ENCODE data around the gene GDE1.

GDE1 gene

DNA sequence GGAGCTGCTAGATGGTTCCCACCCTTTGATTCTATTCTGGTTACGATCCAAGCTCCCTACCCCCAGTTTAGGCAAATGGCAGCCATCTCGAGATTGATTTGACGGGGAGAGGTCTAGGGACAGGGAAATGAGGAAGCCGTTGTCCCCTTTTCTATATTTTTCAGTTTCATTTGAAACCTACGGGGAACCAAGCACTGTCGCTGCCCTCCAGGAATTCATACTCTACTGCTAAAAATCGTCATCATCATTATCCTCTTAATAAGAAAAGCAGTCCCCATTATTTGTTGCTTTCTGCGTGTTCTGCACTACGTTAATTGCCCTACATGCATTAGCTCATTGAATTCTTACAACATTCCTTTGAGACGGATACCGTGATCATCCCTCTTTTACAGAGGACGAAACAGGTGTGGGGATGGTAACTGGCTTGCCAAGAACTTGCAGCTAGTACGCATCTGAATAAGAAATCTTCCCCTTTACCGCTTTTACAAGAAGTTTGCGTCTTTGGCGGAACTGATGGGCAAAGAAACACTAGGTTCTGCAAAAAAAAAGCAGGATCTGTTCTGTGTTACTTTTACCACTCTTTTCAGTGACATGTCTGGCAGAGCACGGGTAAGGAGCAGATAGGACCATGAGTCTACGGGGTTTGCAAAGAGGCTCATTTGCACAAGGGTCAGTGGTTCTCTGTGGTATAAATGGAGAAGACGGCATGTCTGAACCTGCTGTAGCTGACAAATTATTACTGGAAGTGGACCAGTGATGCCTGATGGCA, 2.9 kb upstream of the GDE1 start:
- no peak for DNase-seq (ENCODE audit: low read depth)
- H3K4me3 ChIP-seq (ENCODE audit: low read depth, low read length) = peak overlapping the region; percentile 98

- H3K4me3 ChIP-seq (ENCODE audit: low read depth, low read length) = peak overlapping the region; percentile 98
- DNase-seq (ENCODE audit: low read depth) = no peak
Measured at GRCh38 chr16:19524356-19524615, 2.4 kb upstream of the GDE1 start.

DNA sequence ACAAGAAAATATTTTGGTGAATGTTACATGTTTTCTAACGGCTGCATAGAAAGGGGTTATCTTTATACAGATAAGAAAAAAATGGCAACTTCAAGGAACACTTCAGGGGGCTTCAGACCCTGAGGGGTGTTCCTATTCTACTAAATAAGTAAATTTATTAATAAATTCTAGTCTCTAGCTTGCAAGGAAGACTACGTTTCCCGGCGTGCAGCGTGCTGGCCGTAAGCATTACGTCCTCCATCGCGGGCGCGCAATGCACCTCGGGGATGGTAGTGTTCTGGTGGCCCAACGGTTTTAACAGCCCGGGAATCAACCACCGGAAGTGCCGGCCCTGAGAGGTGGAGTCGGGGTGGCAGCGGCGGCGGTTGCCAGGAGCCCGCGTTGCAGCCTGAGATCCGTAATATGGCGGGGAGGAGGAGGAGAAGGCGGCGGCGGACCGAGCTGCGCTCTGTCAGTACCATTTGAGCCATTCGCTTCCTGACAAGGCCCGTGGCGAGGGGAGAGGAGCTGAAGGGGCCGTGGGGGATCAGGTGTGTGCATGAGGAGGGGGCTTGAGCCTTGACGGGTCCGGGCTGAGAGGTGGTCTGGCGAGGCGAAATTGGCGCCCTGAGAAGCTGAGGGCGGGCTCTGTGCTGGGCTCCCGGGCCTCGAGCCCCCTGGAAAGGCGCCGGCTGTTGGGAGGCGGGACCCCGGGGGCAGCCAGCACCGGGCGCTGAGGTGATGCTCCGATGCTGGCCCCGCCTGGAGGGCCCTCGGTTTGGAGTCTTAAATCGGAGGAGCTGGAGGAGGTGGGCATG, 1.9 kb upstream of the GDE1 start, which contains the start of gene CCP110:
TSS of gene CCP110 (plus strand) at position 384 of the 797 bp plus-strand sequence. CDS start 3,940 bp downstream, outside the sequence.
- DNase-seq (ENCODE audit: low read depth) = peak; percentile 85

DNA sequence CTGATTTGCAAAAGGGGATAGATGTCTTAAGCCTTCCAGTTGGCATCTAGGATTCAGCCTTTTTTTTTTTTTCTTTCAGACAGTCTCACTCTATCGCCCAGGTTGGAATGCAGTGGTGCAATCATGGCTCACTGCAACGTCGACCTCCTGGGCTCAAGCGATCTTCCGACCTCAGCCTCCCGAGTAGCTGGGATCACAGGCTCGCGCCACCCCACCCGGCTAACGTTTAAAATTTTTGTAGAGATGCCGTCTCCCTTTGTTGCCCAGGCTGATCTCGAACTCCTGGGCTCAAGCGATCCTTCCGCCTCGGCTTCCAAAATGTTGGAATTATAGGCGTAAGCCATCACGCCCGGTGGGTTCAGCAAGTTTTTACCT, 1.3 kb upstream of the GDE1 start:
- DNase-seq (ENCODE audit: low read depth) = no peak
- no peak overlapping the region for H3K4me3 ChIP-seq (ENCODE audit: low read depth, low read length)

More for the DNA sequence above, 1.9 kb upstream of the GDE1 start, which contains the start of gene CCP110:
- H3K4me3 ChIP-seq (ENCODE audit: low read depth, low read length) = peak within 1 kb of the TSS; percentile 98

DNA sequence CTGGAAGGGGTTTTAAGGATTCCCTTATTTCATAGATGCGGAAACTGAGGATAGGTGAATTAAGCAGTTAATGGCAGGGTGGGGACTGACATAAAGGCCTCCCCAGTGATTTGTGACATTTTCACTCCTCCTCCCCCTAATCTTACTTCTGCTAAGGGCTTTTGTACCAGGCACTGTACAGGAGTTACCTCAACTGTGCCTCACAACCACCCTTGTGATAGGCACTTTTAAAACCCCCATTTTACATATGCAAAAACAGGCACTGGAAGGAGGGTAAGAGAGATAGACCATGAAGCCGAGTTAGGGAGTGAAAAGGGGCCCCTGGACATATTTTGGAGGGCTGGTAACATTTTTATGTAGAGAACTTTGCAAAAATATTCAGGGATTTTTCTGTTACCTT, 862 bp upstream of the GDE1 start:
- no peak for DNase-seq (ENCODE audit: low read depth)
- no peak overlapping the region for H3K4me3 ChIP-seq (ENCODE audit: low read depth, low read length)

- no peak for DNase-seq (ENCODE audit: low read depth)
- peak overlapping the region; percentile 83 for H3K4me3 ChIP-seq (ENCODE audit: low read depth, low read length)
Measured at GRCh38 chr16:19522397-19522732, 467 bp upstream of the GDE1 start.

DNA sequence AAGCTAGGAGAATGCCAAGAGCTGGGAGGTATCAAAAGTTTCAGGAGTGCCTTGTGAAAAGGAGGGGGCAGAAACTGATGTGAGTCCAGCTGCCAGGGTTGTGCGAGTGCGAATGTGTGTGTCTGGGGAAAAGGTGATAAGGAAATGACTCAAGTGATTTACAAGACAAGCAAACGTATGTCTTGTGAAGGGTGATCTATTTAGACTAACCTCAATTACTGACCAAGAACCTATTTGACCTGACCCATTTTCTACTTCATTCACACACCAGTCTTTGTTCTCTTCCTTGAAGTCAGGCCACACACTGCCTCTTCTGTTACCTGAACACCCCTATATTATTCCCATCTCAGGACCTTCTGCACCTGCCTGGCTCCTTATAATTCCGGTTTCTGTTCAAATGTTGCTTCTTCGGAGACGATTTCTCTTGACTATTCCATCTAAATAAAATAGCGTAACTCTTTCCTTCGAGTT, 1.0 kb downstream of the GDE1 start:
- DNase-seq (ENCODE audit: low read depth) = no peak
- peak overlapping the region; percentile 83 for H3K4me3 ChIP-seq (ENCODE audit: low read depth, low read length)

- no peak for DNase-seq (ENCODE audit: low read depth)
- H3K4me3 ChIP-seq (ENCODE audit: low read depth, low read length) = no peak overlapping the region
Measured at GRCh38 chr16:19518388-19518787, 3.5 kb downstream of the GDE1 start.

DNA sequence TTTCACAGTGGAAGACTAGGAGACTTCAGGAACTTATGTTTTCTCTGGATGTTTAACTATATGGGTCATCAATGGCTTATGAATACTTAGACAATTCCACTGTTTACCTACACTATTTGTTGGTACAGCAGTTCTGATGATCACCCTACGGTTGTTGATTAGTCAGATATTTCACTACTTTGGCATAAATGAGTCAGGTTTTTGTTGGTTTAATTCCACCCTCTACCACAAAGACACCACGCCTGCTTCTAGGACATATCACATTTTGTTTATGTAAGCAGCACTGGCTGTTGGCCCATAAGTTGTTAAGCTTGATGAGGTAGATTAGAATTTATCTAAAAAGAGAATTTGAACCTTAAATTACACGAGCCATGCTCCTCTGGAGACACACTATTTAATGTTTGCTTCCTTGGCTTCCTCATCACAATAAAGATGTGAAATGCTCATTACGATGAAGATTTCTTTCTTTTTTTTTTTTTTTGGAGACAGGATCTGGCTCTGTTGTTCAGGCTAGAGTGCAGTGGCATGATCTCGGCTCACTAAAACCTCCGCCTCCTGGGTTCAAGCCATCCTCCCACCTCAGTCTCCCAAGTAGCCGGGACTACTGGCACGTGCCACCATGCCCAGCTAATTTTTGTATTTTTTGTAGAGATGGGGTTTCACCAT, 4.3 kb downstream of the GDE1 start:
- DNase-seq (ENCODE audit: low read depth) = no peak
- H3K4me3 ChIP-seq (ENCODE audit: low read depth, low read length) = no peak overlapping the region

GRCh38 chr16:19515757-19516156, 6.1 kb downstream of the GDE1 start:
- DNase-seq (ENCODE audit: low read depth) = no peak
- no peak overlapping the region for H3K4me3 ChIP-seq (ENCODE audit: low read depth, low read length)

DNA sequence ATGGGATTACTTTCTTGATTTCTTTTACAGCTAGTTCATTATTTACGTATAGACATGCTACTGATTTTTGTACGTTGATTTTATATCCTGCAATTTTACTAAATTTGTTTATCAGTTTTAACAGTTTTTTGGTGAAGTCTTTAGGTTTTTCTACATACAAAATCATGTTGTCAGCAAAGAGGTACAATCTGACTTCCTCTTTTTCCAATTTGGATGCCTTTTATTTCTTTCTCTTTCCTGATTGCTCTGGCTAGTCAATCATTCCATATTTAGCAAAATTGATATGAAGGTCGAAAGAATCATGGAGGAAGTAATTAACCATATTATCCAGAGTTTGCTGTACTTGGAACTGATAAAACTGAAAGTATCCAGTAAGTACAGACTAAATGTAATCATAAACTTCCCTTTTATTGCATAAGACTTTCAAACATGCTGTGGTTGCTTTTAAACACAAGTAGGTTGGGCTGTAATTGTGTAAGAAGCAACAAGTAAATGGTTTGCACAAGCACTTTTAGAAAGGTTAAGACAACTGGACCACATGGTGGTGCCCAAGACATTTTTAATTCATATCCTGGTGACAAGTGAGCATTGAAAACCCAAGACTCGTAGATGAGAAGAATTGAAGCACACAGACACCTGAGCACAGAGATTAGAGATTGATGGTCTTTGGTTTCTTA, 8.4 kb downstream of the GDE1 start:
- DNase-seq (ENCODE audit: low read depth) = no peak
- no peak overlapping the region for H3K4me3 ChIP-seq (ENCODE audit: low read depth, low read length)

GRCh38 chr16:19512297-19512696, 9.6 kb downstream of the GDE1 start:
- no peak overlapping the region for H3K4me3 ChIP-seq (ENCODE audit: low read depth, low read length)
- DNase-seq (ENCODE audit: low read depth) = no peak

- no peak overlapping the region for H3K4me3 ChIP-seq (ENCODE audit: low read depth, low read length)
- DNase-seq (ENCODE audit: low read depth) = no peak
Measured at GRCh38 chr16:19507867-19508266, 14.0 kb downstream of the GDE1 start.

- H3K4me3 ChIP-seq (ENCODE audit: low read depth, low read length) = no peak overlapping the region
- no peak for DNase-seq (ENCODE audit: low read depth)
Measured at GRCh38 chr16:19506965-19507364, 14.9 kb downstream of the GDE1 start.

DNA sequence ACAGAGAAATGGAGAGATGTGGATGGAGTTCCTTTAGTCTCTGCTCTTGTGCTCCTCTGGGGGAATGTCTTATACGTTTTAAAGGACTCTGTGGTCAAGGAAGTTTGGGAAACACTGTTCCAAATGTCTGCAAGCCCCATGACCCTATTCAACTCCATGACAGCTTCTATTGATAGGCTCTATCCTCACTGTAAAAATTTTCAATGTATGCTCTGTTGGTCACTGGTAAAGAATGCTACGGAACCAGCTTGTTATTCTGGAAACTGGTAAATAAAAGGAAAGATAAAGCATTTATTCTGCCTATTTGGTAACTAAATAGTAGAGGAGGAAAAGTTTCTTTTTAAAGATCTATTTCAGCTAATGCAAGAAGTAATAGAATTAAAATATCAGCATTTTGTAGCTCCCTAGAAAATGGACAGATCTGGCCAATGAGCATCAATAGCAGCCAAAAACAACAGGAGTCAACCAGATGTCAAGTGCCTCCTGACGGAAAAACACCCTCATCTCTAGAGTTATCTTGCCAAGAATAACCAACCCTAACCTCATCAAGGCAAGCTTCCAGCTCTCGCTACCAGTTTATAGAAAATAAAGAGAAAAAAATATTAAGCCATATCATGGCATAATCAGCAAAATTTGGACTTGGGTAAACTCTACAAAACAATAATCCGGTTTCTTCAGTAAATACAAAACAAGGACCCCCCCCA, 16.1 kb downstream of the GDE1 start:
- H3K4me3 ChIP-seq (ENCODE audit: low read depth, low read length) = no peak overlapping the region
- DNase-seq (ENCODE audit: low read depth) = no peak

GRCh38 chr16:19503461-19504075, 18.3 kb downstream of the GDE1 start:
- no peak overlapping the region for H3K4me3 ChIP-seq (ENCODE audit: low read depth, low read length)
- DNase-seq (ENCODE audit: low read depth) = no peak

DNA sequence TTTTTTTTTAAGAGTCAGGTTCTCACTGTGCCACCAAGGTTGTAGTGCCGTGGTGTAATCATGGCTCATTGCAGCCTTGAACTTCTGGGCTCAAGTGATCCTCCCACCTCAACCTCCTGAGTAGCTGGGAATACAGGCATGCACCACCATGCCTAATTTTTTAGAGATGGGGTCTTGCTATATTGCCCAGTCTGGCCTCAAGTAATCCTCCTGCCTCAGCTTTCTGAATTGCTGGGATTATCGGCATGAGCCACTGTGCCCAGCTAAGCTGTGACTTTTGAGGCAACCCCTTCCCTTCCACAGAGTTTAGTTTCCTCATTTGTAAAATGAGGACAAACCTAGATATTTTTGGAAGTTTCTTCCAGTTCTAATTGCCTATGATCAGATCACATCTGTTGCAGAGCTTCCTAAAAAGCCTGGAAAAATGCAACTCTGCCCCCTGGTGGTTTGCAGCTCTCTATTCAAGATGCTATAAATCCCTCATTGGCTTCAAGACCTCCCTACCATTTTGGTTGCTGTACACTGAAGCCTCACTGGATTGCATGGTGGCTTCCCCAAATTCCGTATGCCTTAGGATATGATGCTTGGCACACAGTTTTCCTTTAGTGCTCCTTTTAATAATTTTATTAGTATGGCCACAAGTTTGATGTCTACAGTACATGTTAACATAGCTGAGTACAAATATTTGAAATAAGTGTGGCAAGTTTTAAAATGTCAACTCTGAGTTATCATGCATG, 19.3 kb downstream of the GDE1 start:
- no peak overlapping the region for H3K4me3 ChIP-seq (ENCODE audit: low read depth, low read length)
- DNase-seq (ENCODE audit: low read depth) = no peak

DNA sequence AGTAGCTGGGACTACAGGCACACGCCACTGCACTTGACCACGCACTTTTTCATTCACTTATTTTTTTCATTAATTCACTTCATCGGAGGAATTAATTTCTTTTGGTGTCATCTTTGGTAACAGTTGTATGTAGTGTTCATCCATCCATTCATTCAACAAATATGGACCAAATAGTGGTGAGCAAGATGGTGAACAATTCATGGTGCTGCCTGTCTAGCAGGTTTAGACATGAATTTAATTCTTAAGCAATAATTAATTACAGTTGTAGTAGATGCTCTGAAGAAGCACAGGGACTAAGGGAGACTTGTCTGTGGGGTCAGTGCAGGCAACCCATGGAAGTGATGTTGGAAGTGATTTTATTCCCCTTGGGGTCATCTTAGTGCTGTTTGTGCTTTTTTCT, 22.4 kb downstream of the GDE1 start:
- no peak for DNase-seq (ENCODE audit: low read depth)
- H3K4me3 ChIP-seq (ENCODE audit: low read depth, low read length) = no peak overlapping the region
